ENCODE data around the gene NKTR.
A peak's percentile ranks its signal among the peaks of the same experiment; 100 is the strongest.

Gene NKTR

GRCh38 chr3:42681361-42682038 lies 81.0 kb downstream of the NKTR start:
- intact Hi-C loops (cut with DNase I; ENCODE audit: low total_unique reads) = no loop called here

DNA sequence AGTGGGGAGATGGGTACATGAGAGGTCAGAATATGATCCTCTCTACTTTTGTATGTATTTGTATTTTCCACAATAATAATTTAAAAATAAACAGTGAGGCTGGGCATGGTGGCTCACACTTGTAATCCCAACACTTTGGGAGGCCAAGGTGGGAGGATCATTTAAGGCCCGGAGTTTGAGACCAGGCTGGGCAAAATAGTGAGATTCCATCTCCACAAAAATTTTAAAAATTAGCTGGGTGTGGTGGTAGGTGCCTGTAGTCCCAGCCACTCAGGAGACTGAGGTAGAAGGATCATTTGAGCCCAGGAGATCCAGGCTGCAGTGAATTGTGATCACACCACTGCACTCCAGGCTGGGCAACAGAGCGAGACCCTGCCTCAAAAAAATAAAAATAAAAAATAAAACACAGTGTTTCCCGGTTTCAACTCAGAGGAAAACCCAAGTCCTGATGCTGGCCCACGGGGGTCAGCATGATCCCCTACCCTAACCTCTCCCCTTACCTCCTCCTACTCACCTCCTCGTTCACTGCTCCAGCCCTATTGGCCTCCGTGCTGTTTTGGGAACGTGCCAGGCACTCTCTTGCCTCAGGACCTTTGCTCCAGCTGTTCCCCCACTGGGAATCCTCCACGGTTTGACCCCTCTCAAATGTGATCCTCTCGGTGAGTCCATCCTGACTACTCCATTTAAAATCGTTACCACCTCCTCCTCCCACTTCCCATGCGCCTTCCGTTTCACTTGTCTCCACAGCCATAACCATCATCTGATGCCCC lies 82.0 kb downstream of the NKTR start:
- TF ChIP-seq, protein P1, sequence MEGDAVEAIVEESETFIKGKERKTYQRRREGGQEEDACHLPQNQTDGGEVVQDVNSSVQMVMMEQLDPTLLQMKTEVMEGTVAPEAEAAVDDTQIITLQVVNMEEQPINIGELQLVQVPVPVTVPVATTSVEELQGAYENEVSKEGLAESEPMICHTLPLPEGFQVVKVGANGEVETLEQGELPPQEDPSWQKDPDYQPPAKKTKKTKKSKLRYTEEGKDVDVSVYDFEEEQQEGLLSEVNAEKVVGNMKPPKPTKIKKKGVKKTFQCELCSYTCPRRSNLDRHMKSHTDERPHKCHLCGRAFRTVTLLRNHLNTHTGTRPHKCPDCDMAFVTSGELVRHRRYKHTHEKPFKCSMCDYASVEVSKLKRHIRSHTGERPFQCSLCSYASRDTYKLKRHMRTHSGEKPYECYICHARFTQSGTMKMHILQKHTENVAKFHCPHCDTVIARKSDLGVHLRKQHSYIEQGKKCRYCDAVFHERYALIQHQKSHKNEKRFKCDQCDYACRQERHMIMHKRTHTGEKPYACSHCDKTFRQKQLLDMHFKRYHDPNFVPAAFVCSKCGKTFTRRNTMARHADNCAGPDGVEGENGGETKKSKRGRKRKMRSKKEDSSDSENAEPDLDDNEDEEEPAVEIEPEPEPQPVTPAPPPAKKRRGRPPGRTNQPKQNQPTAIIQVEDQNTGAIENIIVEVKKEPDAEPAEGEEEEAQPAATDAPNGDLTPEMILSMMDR (IDR thresholded peaks at IDR 0.05) = no peak
- H3K4me3 ChIP-seq = no peak overlapping the region
- H3K9me3 ChIP-seq = no peaks in the 10 kb centered on the region
- peaks cover 0 to 34% (median 31%) of the 10 kb centered on the region in 4 donors for H3K4me1 ChIP-seq
- peak overlapping the region; percentile 83 to 86 for H3K27ac ChIP-seq
- no peaks in the 10 kb centered on the region for H3K36me3 ChIP-seq
- peak in 1 of 2 donors; percentile 59 for DNase-seq
- intact Hi-C loops (cut with DNase I; ENCODE audit: low total_unique reads) = no loop called here
- peaks cover 0 to 3% of the 10 kb centered on the region in 2 donors for H3K27me3 ChIP-seq

More at GRCh38 chr3:42681361-42682038, 81.0 kb downstream of the NKTR start:
- peaks cover 0 to 34% (median 31%) of the 10 kb centered on the region in 4 donors for H3K4me1 ChIP-seq
- DNase-seq = peak in 1 of 2 donors; percentile 54
- H3K36me3 ChIP-seq = no peaks in the 10 kb centered on the region
- no peak overlapping the region for H3K27ac ChIP-seq
- no peak overlapping the region for H3K4me3 ChIP-seq
- TF ChIP-seq, protein P1 (IDR thresholded peaks at IDR 0.05) = no peak
- peaks cover 0 to 3% of the 10 kb centered on the region in 2 donors for H3K27me3 ChIP-seq
- peaks cover 0 to 2% (median 0%) of the 10 kb centered on the region in 3 donors for H3K9me3 ChIP-seq

DNA sequence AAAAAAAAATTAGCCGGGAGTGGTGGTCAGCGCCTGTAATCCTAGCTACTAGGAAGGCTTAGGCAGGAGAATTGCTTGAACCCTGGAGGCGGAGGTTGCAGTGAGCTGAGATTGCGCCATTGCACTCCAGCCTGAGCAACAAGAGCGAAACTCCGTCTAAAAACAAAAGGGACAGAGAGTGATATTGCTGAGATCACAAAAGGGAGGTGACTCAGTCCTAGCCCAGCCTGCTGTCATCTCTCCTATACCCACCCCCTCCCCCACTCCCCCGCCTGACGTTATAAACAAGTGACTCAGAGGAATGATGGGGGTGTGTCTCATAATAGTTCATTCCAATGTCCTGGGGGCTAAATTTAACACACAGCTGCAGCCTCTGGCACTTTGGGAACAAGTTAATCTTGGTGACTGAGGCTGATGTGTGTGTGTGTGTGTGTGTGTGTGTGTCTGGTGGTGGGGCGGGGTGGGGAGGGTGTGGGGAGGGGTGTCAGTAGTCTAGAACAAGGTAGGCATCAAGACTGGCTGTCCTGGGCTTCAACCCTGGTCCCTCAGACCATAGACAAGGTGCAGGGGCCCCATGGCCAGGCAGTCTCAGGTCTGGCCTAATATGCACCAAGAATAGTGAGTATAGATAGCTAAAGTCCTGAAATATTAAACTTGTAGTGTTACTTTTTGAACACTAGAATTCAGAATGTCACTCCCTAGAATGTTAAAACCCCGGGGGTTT lies 83.6 kb downstream of the NKTR start:
- intact Hi-C loops (cut with DNase I; ENCODE audit: low total_unique reads) = no loop called here
- Histone ChIP-seq H3K4me3 (no peak overlapping the region), H3K36me3 (no peaks in the 10 kb centered on the region), H3K4me1 (peaks cover 0 to 34% (median 31%) of the 10 kb centered on the region in 4 donors), H3K27ac (peak overlapping the region; percentile 83 to 86), H3K9me3 (no peaks in the 10 kb centered on the region), H3K27me3 (peaks cover 0 to 3% of the 10 kb centered on the region in 2 donors)
- TF ChIP-seq, protein P1 (IDR thresholded peaks at IDR 0.05) = peak in 1 of 2 experiments; percentile 8
- peak; percentile 90 to 95 for DNase-seq

DNA sequence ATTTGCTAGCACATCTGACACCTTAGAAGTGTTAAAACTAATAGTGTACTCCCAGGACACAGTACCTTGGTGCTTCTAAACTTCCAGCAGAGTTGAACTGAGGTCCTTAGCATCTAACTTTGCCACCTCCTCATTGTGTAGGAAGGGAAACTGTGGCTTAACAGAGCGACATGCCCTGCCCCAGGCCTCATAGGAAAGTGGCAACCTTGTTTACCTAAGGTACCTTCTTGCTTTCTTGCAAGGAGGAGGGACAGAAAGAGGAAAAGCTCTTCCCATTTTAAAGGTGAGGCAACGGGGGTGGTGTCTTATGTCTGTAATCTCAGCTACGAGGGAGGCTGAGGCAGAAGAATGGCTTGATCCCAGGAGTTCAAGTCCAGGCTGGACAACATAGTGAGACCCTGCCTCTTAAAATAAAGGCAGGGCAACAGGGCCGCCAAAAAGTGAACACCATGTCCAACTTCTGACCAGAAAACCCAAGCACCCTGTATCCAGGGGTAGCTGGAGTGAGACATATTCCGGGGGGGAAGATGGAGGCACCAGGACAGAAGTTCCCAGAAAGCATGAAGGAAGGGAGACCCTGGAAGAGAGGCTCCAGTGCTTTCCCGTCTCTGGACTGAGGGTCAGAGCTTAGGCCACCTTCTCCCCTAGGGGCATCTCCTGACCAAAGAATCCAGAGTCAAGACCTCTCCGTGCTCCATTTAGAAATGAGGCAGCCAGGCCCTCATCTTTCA lies 84.3 kb downstream of the NKTR start:
- Histone ChIP-seq H3K27ac (peak overlapping the region; percentile 73 to 81), H3K36me3 (no peaks in the 10 kb centered on the region), H3K27me3 (peaks cover 0 to 3% of the 10 kb centered on the region in 2 donors), H3K4me1 (peaks cover 0 to 34% (median 31%) of the 10 kb centered on the region in 4 donors), H3K9me3 (no peaks in the 10 kb centered on the region), H3K4me3 (no peak overlapping the region)
- intact Hi-C loops (cut with DNase I; ENCODE audit: low total_unique reads) = no loop called here
- peak in 1 of 2 donors; percentile 51 for DNase-seq
- TF ChIP-seq, protein P1 (IDR thresholded peaks at IDR 0.05) = no peak

GRCh38 chr3:42685363-42685881 lies 84.9 kb downstream of the NKTR start, which contains the start of gene KLHL40:
Gene KLHL40, plus strand, starts transcription at chr3:42685537. Its CDS starts 82 bp downstream, at chr3:42685619.
- DNase-seq = peak in 1 of 2 donors; percentile 58
- Histone ChIP-seq H3K4me1 (peaks cover 0 to 34% (median 31%) of the 10 kb centered on the region in 4 donors), H3K27me3 (peaks cover 0 to 3% of the 10 kb centered on the region in 2 donors), H3K9me3 (no peaks in the 10 kb centered on the region), H3K27ac (peak within 1 kb of the TSS; percentile 73 to 81), H3K4me3 (peak within 1 kb of the TSS; percentile 32 to 45), H3K36me3 (no peaks in the 10 kb centered on the region)
- TF ChIP-seq, protein P1 (IDR thresholded peaks at IDR 0.05) = no peak
- intact Hi-C loops (cut with DNase I; ENCODE audit: low total_unique reads) = no loop called here

All from tibial artery (tissue), 4 donors.